T-helper 1 cell (primary cell): ENCODE results near the gene CAV1.

Experiments used
- DNase-seq, 5 donors: peaks; one replicate each; pipeline ENCODE4 v3.0.0-alpha.2; 2012 to 2020

Gene CAV1

DNA sequence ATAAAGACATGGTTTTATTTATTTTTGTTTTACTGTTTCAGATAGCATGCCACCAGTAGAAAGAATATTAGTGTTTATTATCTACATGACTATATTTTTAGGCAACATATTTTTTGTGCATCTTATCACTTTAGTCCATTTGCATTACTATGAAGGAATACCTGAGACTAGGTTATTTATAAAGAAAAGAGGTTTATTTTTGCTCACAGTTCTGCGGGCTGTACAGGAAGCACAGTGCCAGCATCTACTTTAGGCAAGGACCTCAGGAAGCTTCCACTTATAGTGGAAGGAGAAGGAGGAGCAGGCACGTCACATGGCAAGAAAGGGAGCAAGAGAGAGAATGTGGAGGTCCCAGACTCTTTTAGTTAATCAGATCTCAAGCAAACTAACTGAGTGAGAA is 19.6 kb upstream of the CAV1 start:
- no peak for DNase-seq

DNA sequence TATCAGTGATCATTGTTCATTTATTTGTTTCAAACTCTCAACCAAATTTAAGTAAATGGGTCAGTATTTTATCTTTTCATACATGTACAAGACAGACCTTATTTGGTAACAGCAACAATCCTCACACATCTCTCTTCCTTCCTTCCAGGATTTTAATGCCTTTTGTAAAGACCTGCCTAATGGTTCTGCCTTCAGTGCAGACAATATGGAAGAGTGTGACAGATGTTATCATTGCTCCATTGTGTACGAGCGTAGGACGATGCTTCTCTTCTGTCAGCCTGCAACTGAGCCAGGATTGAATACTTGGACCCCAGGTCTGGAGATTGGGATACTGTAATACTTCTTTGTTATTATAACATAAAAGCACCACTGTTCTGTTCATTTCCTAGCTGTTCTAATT is 19.0 kb upstream of the CAV1 start:
- DNase-seq: no peak

DNA sequence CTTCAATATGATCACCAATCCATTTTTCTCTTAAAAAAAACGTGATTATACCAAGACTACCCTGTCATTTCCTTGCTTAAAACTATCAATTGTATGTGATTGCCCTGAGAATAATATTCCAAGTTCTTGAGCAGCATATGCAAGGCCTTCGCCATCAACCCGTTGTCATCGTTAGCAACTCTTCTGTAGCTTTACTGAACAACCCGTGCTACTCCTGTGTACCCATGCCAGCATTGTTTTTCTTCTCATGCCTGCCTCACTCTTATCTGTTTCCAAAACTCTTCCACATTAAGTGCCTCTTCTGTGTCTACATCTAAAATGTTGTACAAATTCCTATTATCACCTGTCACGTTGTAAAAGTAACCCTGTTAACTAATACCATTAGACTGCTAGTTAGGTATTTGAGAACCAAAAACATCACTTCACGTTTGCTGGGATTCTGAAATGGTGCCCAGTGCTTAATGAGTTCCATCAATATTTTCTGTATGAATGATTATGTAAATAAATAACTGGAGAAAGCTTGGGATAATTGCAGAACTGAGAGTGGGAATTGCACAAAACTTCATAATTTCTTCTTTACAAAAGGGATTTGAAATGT is 14.8 kb upstream of the CAV1 start:
- DNase-seq: no peak

DNA sequence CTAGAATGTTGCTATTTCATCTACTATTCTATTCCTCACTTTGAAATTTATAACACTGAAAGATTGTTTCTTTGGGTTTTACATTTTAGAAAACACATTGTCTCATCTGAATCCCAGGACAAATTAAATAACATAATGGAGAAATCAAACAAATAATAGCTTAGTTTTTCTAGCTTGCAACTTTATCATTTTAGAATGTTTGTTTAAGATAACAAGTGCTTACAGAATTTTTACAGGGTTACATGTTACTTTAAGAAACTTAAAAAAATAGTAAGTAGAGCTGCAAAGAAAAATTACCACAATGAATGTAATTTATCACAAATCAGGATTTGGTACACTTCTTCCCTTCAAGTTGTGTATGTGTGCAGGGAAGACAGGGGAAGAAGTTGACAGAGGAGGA is 14.0 kb upstream of the CAV1 start:
- DNase-seq: no peak

DNA sequence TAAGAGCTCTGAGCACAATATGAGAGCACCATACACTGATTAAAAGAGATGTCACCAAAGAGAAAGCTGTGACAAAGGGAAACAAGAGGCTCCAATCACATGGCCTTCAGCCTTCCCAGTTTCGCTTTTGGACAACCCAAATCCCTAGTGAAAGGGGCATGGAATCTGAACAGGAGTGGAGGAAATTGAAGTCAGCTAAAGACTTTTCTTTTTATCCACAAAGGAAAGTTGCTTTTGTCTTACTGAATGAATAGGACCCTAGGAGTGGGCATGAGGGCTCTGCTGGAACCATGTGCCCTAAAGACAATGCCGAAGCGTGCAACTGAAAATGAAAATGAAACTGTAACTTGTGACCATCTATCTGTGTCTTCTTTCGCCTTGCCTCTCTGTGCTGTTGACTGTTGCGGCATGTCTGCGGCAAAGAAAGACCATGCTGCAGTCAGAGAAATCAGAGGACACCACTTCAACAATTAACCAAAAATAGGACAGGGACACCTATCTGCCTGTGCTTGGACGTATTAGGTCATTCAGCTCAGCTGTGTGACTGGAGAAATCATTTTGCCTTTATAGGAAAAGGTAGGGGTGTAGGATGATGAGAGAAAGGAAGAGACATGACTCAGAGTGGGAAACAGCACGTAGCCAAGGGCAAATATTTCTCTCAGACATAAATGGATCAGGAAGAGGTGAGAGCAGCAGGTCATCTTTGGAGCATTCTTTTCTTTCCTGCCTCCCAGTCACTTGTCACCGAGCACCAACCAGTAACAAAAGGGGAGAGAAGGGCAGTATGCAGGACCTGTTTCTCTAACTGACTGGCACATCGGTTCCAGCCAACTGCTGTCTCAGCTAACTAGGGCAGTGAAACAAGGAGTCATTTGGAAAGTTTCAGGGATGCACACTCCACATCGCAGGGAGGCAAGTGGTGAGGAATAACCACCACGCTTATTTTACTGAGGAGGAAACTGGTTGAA is 13.0 kb upstream of the CAV1 start:
- DNase-seq: peak in 1 of 5 donors; percentile 23

DNA sequence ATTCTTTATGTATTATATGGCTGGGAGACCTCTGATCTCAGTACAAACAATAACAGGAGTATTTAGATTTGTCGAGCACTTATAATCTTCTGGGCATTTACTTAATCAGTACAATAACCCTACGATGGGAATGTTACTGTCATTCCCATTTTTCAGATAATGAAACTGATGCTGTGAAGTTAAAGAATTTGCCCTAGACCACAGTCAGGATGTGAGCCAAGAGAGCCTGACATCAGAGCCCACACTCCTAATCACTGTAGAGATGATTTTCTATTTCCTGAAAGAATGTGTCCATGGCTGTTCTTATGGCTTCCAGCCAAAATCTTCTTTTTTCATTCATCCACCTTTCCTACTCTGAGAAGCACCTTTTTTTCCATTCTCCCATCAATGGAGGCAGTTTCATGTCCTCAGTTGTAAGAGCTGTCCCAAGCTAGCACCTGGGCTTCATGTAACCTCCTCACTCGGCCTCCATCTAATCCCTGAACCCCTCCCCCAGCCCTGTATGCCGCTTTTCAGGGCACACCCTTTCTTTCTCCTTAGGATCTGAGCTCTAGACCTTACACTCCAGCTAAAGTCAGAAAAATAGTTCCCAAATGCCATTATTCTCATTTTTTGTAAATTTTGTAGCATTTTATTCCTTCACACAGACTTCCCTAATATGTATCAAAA is 12.2 kb upstream of the CAV1 start:
- DNase-seq: no peak

DNA sequence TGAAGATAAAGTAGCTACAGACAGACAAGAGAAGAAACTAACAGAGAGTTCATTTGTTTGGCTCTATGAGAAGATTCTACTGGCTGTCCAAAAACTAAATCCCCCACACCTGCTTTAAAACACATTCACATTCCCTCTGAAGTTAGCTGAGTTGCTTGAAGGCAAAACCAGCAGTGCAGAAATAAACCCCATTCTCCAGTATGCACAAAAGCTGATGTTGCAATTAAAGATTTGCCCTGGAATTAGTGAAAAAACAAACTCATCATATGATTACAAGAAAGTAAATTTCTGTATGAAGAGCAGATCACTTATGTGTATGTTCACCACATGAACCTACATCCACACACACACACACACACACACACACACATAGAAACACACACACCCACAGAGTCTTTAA is 9.3 kb upstream of the CAV1 start:
- DNase-seq: no peak

DNA sequence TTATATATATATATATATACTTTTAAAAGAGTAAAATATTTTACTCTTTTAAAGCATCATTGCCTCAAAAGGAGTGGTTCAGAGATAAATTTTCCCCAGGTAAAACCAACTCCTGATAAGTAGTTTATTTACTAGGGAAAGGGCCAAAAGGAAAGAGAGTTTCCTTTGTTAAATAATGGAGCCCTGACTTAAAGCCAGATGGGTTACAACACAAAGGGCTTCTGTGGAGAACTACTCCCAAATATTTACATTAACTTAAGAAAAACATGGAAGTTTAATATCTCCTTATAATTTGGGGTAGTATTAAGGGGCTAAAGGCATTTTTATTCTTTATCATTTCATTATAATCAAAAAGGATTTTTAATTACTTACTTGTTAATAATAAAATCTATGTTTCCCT is 8.5 kb upstream of the CAV1 start:
- no peak for DNase-seq

DNA sequence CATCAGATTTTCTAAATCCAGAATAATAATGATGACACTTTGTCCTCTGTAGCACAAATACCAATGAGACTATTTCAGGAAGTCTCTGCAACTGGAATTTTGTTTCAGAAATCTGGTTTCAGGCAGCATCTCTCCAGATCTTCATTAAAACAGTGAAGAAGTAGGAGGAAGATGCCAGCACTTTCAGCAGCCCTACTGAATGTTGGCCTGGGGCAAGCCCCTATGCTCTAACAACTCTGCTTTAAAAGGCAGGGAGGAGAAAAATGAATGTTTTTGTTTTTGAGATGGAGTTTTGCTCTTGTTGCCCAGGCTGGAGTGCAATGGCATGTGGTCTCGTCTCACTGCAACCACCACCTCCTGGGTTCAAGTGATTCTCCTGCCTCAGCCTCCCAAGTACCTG is 7.2 kb upstream of the CAV1 start:
- no peak for DNase-seq

DNA sequence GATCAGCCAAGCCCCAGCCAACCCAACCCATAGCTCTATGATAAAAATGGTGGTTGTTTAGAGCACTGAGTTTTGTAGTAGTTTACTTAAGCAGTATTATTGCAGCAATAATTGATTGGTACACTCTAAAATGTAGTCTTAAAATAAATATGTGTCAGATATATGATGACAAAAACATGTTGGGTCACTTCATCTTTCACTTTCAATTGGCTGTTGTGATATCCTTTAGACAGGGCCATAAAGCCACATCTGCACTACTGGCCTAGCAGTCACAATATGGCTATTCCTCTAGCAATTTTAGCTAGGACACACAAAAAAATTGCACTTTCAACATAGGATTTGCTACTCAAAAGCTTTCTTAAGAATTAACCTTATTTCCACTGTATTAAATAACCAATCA is 5.9 kb upstream of the CAV1 start:
- DNase-seq: no peak

DNA sequence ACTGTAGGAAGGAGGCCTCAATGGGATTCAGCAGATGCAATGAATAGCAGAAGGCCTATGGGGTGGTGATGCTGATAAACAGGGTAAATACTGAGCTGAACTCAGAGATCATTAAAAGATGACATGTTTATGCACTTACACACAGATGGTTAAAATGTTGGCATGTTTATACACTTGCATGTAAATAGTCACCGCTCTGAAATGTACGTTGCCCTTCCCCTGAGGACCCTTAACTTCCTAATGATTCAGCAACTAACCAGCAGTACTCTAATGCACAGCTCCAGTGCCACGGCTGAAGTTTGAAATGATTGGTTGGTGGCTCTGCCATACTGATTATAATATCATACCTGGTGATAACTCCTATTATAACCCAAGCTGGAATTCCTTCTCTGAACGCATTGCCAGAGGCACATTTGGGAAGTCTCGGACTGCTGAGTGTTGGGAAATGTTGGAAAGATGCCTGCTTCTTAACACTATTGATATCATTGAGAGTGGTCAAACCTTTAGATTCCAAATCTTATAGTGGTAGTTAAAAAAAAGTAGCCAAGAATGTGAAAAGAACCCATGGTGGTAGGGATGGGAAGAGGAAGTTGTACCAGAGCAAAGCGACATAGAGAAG is 3.7 kb upstream of the CAV1 start:
- DNase-seq: no peak

DNA sequence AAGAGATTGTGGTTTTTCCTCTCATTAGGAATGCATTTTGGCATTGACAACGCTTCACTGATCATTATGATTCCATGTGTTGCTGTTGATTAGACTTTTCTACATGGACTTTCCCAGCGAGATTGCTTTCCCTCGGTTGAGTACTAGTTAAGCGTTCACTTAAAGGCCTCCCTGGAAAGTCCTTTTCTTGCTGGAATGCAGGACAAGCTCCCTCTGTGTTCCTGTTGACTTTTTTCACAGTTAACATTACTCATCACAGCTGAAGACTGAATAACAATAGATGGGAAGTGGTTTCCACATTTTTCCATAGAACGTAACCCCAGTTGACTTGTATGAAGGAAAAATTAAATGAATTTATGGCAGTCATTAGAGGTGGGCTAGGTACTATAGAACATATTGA is 2.6 kb upstream of the CAV1 start:
- DNase-seq: no peak

DNA sequence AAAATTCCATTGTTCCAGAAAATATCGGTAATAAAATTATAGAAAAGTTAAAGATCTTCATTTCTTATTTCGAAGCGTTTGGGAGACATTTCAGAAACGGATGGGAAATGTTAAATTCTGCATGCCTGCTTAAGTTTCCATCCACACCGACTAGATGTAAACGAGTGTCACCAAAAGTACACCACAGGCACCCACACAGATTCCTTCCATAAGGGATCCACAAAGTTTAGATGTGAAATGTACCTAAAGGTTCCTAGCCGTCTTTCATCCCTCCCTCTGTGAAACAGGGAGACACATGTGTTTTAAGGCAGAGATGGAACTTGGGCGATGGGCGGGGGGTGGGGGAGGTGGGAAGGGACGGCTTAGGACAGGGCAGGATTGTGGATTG is 621 bp upstream of the CAV1 start:
- DNase-seq: no peak

DNA sequence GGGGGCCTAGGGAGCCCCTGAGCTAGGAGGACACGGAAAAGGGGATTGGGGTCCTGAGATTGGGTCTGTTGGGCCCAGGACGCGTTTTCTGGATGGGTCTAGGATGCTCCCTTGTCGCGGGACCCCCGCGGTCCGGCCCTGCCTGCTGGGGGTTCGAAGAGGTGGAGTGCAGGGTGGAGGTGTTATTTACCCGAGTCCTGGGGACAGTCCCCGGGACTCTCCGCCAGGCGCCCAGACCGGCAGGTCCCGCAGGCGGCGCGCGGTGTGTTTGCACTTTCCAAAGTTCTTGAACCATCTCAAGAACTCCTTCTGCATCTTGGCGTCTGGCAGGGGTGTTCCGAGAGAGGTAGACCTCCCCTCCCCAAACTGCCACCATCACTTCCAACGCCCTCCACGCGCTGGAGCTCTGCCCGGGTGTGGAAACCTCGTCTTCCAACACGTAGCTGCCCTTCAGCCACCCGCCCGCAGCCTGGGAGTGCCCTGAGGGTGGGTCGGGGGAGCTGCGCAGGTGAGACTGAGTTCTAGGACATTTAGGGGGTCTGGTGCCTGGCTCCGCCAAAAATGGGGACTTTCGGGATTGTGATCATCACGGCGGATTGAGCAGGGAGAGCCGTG is 569 bp downstream of the CAV1 start:
- DNase-seq: peak in 2 of 5 donors; percentile 6 to 14

DNA sequence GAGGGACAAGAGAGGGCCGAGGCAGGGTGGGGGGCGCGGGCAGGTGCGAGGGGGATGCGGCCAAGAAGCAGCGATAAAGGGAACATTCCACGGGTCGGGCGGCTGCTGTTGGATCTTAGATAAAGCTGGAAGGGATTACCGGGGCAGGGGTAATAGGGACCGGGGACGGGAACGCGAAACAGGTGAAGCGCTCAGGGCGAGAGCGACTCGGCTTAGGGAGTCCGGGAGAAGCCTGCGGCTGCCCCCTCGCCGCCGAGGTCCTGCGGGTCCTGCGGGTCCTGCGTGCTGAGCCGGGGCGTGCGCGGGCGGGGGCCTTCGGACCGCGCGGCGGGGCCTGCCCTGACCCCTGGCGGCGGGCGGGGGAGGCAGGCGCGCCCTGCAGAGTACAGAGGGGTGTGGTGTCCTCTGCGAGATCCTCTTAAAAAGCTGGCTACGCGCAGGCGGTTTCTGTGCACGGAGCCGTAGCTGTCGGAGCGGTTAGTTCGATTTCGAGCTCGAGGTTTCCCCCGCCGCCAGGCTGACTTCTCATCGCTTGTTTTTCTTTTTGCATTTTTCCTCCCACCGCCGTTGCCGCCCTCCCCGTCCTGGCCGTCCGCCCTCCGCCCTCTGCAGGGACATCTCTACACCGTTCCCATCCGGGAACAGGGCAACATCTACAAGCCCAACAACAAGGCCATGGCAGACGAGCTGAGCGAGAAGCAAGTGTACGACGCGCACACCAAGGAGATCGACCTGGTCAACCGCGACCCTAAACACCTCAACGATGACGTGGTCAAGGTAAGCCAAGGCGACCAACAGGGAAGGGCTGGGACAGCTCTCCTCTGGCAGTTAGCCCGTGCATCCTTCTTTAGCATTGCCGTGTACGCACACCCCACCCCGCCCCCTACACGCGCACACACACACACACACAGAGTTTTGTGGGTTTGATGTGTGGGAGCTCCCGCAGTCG is 1.4 kb downstream of the CAV1 start:
- peak; percentile 25 to 57 (median 42) for DNase-seq

DNA sequence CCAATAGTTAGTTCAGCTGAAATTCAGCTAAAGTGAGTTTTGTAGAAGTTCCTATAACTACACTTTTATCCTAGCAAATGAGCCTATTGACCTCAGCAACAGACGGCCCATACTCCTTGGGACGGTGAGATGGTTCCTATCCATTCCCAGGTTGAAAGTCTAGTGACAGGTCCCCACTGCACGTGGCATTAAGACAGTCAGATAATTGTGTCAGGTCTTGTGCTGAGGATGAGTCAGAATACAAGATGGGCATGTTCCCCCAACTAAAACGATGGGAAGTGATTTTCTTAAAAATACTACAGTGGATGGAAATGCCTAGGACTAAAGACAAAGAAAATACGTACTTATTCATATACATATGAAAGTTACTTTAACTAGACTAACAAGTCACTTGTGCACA is 2.1 kb downstream of the CAV1 start:
- DNase-seq: no peak

DNA sequence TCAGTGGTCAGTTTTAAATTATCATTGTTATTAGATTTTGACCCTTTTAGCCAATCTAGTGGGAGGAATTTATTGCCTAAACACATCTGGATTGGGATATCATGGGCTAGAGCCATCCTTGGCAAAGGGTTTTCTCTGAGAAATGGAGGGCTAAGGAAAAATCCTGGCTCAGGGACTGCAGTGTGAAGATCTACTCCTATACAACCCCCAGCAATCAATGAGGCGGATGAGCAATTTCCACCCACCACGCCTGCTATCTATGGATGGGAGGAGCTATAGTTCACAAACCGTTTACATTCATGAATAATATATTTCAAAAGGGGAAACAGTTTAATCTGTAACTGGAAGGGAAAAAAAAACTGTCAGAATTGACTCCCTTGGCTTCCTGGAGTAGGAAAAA is 2.7 kb downstream of the CAV1 start:
- no peak for DNase-seq

DNA sequence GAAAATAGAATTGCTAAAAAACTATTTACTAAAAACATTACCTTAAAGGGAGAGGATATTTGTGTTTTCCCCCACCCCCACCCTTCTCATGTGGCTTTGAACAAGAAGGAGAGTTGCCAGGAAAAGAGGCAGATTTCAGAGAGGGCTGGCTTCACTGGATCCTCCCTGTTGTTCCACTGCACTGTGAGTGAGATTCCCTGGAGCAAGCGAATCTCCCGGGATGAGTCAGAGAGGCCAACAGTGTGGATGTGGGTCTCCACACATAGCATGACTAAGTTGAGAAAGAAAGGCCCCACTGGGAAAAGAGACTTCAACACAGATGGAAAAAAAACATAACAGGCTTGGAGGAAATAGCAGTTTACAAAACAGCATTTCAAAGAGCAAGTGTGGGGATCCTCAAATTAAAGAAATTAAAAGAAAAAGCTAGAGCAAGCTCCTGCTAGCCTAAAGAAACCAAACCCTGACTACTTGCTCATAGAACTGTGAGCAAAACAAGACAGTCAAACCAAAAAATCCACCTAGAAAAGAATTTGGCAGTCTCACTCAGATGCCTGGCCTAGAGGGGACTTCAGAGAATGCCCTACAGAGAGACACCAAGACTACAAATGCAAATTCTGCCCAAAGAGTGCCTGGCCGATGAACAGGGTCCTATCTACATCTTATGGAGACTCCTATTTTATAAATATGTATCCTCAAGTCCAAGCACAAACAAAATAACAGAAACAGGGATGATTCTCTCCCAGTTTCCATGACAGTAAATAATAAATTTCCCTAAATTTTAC is 3.4 kb downstream of the CAV1 start:
- DNase-seq: no peak

DNA sequence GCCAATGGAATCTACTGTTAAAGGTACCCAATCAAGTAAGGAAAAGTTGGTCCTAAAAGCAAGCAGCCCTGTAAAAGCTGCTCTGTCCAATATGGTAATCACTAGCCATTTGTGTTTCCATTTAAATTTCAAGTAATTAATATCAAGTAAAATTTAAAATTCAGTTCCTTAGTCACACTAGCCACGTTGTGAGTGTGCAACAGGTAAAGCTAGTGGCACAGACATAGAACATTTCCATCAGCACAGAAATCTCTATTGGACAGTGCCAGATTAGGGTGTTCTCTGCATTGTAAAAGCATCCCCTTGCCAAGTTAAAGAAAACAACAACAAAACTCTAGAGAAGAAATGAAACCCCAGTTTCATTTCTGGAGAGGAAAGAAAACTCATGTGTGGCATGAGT is 4.4 kb downstream of the CAV1 start:
- no peak for DNase-seq

DNA sequence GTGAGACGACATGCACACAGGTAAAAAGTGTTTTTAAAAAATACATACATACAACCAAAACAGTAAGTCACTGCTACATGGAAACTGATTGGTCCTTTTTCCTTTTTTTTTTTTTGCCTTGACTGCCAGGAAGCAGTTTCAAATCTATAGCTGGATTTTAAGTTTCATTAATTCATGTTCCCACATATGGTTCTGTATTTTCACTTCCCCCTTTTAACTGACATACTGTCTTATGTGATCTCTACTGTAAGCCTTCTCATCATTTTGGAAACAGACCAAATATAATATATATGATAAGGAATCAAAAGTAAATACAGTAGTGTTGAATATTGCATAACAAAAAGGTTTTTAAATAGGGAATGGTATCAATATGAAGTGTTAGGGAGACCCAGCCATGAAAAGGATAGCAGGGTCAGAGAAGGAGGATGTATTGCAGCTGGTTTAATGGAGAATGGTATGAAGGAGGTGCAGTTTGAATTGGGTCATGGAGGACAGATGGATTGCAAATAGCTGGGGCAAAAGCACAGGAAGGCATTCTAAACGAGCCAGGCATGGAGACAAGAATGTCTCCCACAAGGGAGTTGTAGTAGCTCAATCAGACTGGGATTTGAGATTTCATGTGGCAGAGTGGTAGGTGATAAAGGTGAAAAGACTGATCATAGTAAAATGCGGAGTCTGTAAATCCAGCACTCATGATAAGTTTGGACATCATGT is 5.4 kb downstream of the CAV1 start:
- no peak for DNase-seq
